Skeletal muscle tissue (tissue), 4 donors: ENCODE results near the gene MALRD1. TPM values are rescaled to one million over a fixed set of nuclear protein-coding genes. Genes with fewer than 3 reads are reported as not detected.

Experiments used
- H3K27ac ChIP-seq: one replicate; pipeline ENCODE4 v1.7.0; 2013; ENCODE audit warnings: mild to moderate bottlenecking, low read depth, low read length, inconsistent platforms
- H3K27me3 ChIP-seq, 3 donors: one replicate each; pipeline ENCODE4 v1.7.0; 2013; ENCODE audit warnings: low read length in 3 of 3; ENCODE audit not compliant: control insufficient read depth in 3 of 3, insufficient read depth in 3 of 3
- H3K36me3 ChIP-seq, 3 donors: one replicate each; pipeline ENCODE4 v1.7.0; 2013; ENCODE audit warnings: low read length in 3 of 3; ENCODE audit not compliant: control insufficient read depth in 3 of 3, insufficient read depth in 3 of 3
- H3K4me1 ChIP-seq, 3 donors: one replicate each; pipeline ENCODE4 v1.7.0; 2013; ENCODE audit warnings: low read length in 3 of 3, mild to moderate bottlenecking in 3 of 3; ENCODE audit not compliant: control insufficient read depth in 3 of 3, insufficient read depth in 3 of 3
- H3K4me3 ChIP-seq, 3 donors: one replicate each; pipeline ENCODE4 v1.7.0; 2013; ENCODE audit warnings: low read length in 3 of 3
- H3K9ac ChIP-seq, 3 donors: one replicate each; pipeline ENCODE4 v1.7.0; 2013; ENCODE audit warnings: low read length in 3 of 3, mild to moderate bottlenecking in 3 of 3, moderate library complexity in 2 of 3, low read depth in 1 of 3
- H3K9me3 ChIP-seq, 3 donors: one replicate each; pipeline ENCODE4 v1.7.0; 2013; ENCODE audit warnings: low read length in 3 of 3; ENCODE audit not compliant: control insufficient read depth in 3 of 3
- total RNA-seq: library from RNA; depleted of rRNA; stranded (reverse); fragments of >200 nt; gene quantifications from one replicate; pipeline ENCODE4 v1.2.3, GENCODE V29; 2014
- donor health status: Osteomylitis.

The MALRD1 gene
- total RNA-seq, 1 donor from 2014 or later: 2.1 TPM

DNA sequence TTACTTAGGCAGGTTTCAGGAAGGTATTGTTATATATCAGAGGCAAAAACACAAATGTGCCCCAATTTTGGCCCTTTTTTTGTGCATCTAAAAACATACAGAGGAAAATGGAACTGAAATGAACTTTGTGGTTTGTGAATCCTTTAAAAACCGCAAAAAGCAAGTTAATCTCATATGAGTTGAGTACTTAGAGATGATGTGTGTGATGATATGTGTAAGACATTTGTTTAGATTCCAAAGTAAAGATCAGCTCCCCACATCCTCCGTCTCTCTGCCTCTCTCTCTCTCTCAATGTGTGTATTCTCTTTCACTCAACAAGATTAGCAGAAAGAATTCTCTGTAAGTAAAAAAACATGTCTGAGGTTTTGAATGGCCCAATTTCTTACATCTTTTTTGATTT, 201.9 kb downstream of the MALRD1 start:
- Histone ChIP-seq H3K27me3 (no peaks in the 10 kb centered on the region), H3K4me1 (no peaks in the 10 kb centered on the region), H3K36me3 (no peaks in the 10 kb centered on the region), H3K4me3 (no peak overlapping the region), H3K27ac (no peak overlapping the region), H3K9me3 (no peaks in the 10 kb centered on the region), H3K9ac (no peak overlapping the region)

GRCh38 chr10:19252531-19252930, 203.9 kb downstream of the MALRD1 start:
- no peak overlapping the region for H3K27ac ChIP-seq

DNA sequence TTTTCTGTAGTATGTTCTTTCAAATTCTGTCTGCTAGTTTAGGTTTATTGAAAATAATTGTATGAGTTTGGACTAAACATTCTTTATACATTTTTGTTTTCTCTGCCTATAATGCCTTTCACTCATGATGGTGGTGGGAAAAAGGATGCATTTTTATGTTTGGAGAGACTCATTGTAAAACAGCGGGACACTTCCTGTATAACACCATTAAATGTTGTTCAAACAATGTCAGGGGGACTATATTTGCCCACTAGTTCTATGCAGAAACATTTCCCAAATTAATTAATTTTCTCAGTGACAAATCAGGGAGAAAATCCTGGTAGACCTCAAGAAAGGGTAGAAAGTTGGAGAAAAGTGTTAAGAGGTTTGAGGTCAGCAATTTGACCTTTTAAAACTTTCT, 207.7 kb downstream of the MALRD1 start:
- Histone ChIP-seq H3K27me3 (no peaks in the 10 kb centered on the region), H3K4me1 (no peaks in the 10 kb centered on the region), H3K9me3 (no peaks in the 10 kb centered on the region), H3K36me3 (no peaks in the 10 kb centered on the region), H3K4me3 (no peak overlapping the region), H3K27ac (no peak overlapping the region), H3K9ac (no peak overlapping the region)

More at GRCh38 chr10:19252531-19252930, 203.9 kb downstream of the MALRD1 start:
- no peaks in the 10 kb centered on the region for H3K9me3 ChIP-seq
- H3K36me3 ChIP-seq: no peaks in the 10 kb centered on the region
- no peaks in the 10 kb centered on the region for H3K4me1 ChIP-seq
- no peaks in the 10 kb centered on the region for H3K27me3 ChIP-seq
- H3K4me3 ChIP-seq: no peak overlapping the region
- H3K9ac ChIP-seq: no peak overlapping the region

DNA sequence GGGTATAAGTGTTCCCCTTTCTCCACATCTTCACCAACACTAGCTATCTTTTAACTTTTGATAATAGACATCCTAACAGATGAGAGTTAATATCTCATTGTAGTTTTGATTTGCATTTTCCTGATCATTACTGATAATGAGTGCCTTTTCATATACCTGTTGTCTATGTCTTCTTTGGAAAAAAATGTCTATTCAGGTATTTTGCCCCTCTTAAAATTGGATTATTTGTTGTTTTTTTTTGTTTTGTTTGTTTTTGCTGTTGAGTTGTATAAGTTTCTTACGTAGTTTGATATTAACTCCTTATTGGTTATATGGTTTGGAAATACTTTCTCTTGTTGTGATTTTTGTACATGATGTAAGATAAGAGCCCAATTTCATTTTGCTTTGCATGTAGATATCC, 214.7 kb downstream of the MALRD1 start:
- no peak overlapping the region for H3K9ac ChIP-seq
- H3K27me3 ChIP-seq: no peaks in the 10 kb centered on the region
- H3K36me3 ChIP-seq: no peaks in the 10 kb centered on the region
- no peak overlapping the region for H3K4me3 ChIP-seq
- no peaks in the 10 kb centered on the region for H3K4me1 ChIP-seq
- H3K9me3 ChIP-seq: no peaks in the 10 kb centered on the region
- no peak overlapping the region for H3K27ac ChIP-seq

- Histone ChIP-seq H3K9me3 (no peaks in the 10 kb centered on the region), H3K27me3 (no peaks in the 10 kb centered on the region), H3K4me3 (no peak overlapping the region), H3K36me3 (no peaks in the 10 kb centered on the region), H3K9ac (no peak overlapping the region), H3K4me1 (no peaks in the 10 kb centered on the region), H3K27ac (no peak overlapping the region)
Measured at GRCh38 chr10:19283285-19283684, 234.7 kb downstream of the MALRD1 start.

- Histone ChIP-seq H3K27me3 (no peaks in the 10 kb centered on the region), H3K9me3 (no peaks in the 10 kb centered on the region), H3K27ac (no peak overlapping the region), H3K36me3 (no peaks in the 10 kb centered on the region), H3K4me3 (no peak overlapping the region), H3K9ac (no peak overlapping the region), H3K4me1 (no peaks in the 10 kb centered on the region)
Measured at GRCh38 chr10:19283786-19284185, 235.2 kb downstream of the MALRD1 start.

DNA sequence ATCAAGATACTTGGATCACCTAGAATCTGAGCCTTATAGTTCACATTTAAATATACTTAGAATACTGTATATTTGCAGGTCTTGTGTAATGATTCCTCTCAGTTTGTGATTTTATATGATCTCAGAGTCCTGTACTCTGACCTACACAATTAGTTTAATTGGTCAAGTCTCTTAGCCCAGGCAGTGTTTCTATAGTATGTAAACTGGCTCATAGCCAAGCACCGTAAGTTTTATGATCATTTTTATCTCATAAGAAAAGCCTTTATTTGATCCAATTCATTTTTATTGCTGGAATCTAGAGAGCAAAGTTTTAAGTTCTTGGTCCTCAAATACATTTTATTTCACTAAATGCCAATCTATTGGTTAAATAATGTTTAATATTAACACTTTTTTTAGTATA, 242.2 kb downstream of the MALRD1 start:
- Histone ChIP-seq H3K9ac (no peak overlapping the region), H3K4me1 (no peaks in the 10 kb centered on the region), H3K9me3 (no peaks in the 10 kb centered on the region), H3K27ac (no peak overlapping the region), H3K27me3 (no peaks in the 10 kb centered on the region), H3K36me3 (no peaks in the 10 kb centered on the region), H3K4me3 (no peak overlapping the region)

DNA sequence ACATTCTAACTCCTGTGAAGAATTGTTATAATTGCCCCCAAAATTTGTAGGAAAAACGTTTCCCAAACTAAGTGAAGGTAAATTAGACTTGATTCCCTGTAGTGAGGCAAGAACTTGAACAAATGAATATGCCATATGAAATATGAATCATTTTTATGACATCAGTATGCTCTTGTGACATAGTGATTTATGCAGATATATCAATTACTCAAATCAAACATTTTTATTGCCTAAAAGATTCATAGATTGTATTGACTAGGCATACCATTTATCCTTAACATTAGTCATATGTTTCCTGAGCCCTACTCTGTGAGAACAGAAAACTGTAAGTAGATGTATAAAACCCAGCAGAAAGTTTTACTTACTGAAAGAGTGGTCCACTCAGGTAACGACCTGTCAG, 245.6 kb downstream of the MALRD1 start:
- no peaks in the 10 kb centered on the region for H3K27me3 ChIP-seq
- H3K27ac ChIP-seq: no peak overlapping the region
- no peak overlapping the region for H3K9ac ChIP-seq
- no peaks in the 10 kb centered on the region for H3K4me1 ChIP-seq
- H3K4me3 ChIP-seq: no peak overlapping the region
- H3K9me3 ChIP-seq: no peaks in the 10 kb centered on the region
- H3K36me3 ChIP-seq: no peaks in the 10 kb centered on the region

DNA sequence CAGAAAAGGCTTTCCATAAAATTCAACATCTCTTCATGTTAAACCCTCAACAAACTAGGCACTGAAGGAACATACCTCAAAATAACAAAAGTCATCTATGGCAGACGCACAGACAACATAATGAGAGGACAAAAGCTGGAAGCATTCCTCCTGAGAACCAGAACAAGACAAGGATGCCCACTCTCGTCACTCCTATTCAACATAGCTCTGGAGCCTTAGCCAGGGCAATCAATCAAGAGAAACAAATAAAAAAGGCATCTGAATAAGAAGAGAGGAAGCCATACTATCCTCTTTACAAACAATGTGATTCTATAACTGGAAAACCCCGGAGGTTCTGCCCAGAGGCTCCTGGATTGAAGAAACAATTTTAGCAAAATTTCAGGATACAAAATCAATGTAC, 251.0 kb downstream of the MALRD1 start:
- no peaks in the 10 kb centered on the region for H3K9me3 ChIP-seq

GRCh38 chr10:19302117-19302516, 253.5 kb downstream of the MALRD1 start:
- Histone ChIP-seq H3K27ac (no peak overlapping the region), H3K4me1 (no peaks in the 10 kb centered on the region), H3K9me3 (no peaks in the 10 kb centered on the region), H3K36me3 (no peaks in the 10 kb centered on the region), H3K4me3 (no peak overlapping the region), H3K27me3 (no peaks in the 10 kb centered on the region), H3K9ac (no peak overlapping the region)

More for the DNA sequence above, 251.0 kb downstream of the MALRD1 start:
- Histone ChIP-seq H3K27ac (no peak overlapping the region), H3K4me1 (no peaks in the 10 kb centered on the region), H3K36me3 (no peaks in the 10 kb centered on the region), H3K9ac (no peak overlapping the region), H3K4me3 (no peak overlapping the region), H3K27me3 (no peaks in the 10 kb centered on the region)

- no peaks in the 10 kb centered on the region for H3K9me3 ChIP-seq
- H3K4me1 ChIP-seq: no peaks in the 10 kb centered on the region
- no peak overlapping the region for H3K4me3 ChIP-seq
- no peaks in the 10 kb centered on the region for H3K36me3 ChIP-seq
- H3K9ac ChIP-seq: no peak overlapping the region
- no peaks in the 10 kb centered on the region for H3K27me3 ChIP-seq
- H3K27ac ChIP-seq: no peak overlapping the region
Measured at GRCh38 chr10:19310066-19310465, 261.5 kb downstream of the MALRD1 start.
